OCI-LY1 (cell line): Measurements from ENCODE around the gene SLC41A1.

Experiments used
- H2AFZ ChIP-seq: fragments of 200-600 bp; sonication (generic), shearing (Covaris generic); 2 replicates; pipeline ENCODE4 v1.6.0; 2014; ENCODE audit warnings: antibody characterized with exemption, mild to moderate bottlenecking, low read length
- H3F3A ChIP-seq: fragments of 200-600 bp; sonication (generic), shearing (Covaris generic); 2 replicates; pipeline ENCODE4 v1.6.0; 2014; ENCODE audit warnings: mild to moderate bottlenecking, antibody characterized with exemption, low read length, moderate library complexity; ENCODE audit not compliant: insufficient read depth
- H3K27ac ChIP-seq: fragments of 200-600 bp; sonication (generic); 2 replicates; pipeline ENCODE4 v1.5.1; 2014; ENCODE audit warnings: low read length, mixed run types, mild to moderate bottlenecking, low read depth; ENCODE audit not compliant: poor library complexity, severe bottlenecking
- H3K27me3 ChIP-seq: fragments of 200-600 bp; sonication (generic); 2 replicates; pipeline ENCODE4 v1.6.0; 2014; ENCODE audit warnings: antibody characterized with exemption, mild to moderate bottlenecking, low read length, moderate library complexity; ENCODE audit not compliant: insufficient read depth
- H3K36me3 ChIP-seq: fragments of 200-600 bp; sonication (generic); 2 replicates; pipeline ENCODE4 v1.6.1; 2014; ENCODE audit warnings: mild to moderate bottlenecking, antibody characterized with exemption, low read length, moderate library complexity, mixed read lengths; ENCODE audit not compliant: insufficient read depth
- H3K4me1 ChIP-seq: fragments of 200-600 bp; sonication (generic); 2 replicates; pipeline ENCODE4 v1.5.1; 2014; ENCODE audit warnings: mild to moderate bottlenecking, low read length, moderate library complexity; ENCODE audit not compliant: insufficient read depth, severe bottlenecking
- H3K4me2 ChIP-seq: fragments of 200-600 bp; sonication (generic), shearing (Covaris generic); 2 replicates; pipeline ENCODE4 v1.6.1; 2014; ENCODE audit warnings: low read length
- H3K4me3 ChIP-seq: fragments of 200-600 bp; sonication (generic); 2 replicates; pipeline ENCODE4 v1.5.1; 2014; ENCODE audit warnings: low read length, low read depth, mild to moderate bottlenecking, mixed read lengths; ENCODE audit not compliant: poor library complexity, severe bottlenecking
- H3K79me2 ChIP-seq: fragments of 200-600 bp; shearing (Covaris generic); 2 replicates; pipeline ENCODE4 v1.6.1; 2016; ENCODE audit warnings: mixed run types, low read length, mixed read lengths; ENCODE audit not compliant: insufficient read depth
- H3K9ac ChIP-seq: fragments of 200-600 bp; sonication (generic), shearing (Covaris generic); 2 replicates; pipeline ENCODE4 v1.6.1; 2014; ENCODE audit warnings: mild to moderate bottlenecking, low read length, mixed read lengths
- H3K9me2 ChIP-seq: fragments of 200-600 bp; sonication (generic), shearing (Covaris generic); 2 replicates; pipeline ENCODE4 v1.6.1; 2014; ENCODE audit warnings: low read depth, mild to moderate bottlenecking, low read length, mixed read lengths
- H3K9me3 ChIP-seq: fragments of 200-600 bp; shearing (Covaris generic); 2 replicates; pipeline ENCODE4 v1.6.1; 2014; ENCODE audit warnings: low read length, mixed read lengths
- H4K20me1 ChIP-seq: fragments of 200-600 bp; sonication (generic), shearing (Covaris generic); 2 replicates; pipeline ENCODE4 v1.6.0; 2016; ENCODE audit warnings: mild to moderate bottlenecking, low read length; ENCODE audit not compliant: insufficient read depth
- CTCF ChIP-seq: fragments of 200-600 bp; sonication (generic), shearing (Covaris generic); IDR thresholded peaks from 2 replicates; pipeline ENCODE4 v1.5.1; 2017; ENCODE audit warnings: mild to moderate bottlenecking, antibody characterized with exemption, low read length, moderate library complexity, mixed read lengths
- EZH2 ChIP-seq: fragments of 200-600 bp; sonication (generic), shearing (Covaris generic); IDR thresholded peaks from 2 replicates; pipeline ENCODE4 v1.8.0; 2017; ENCODE audit warnings: borderline replicate concordance, mixed run types, mild to moderate bottlenecking, antibody characterized with exemption, low read length, moderate library complexity, mixed read lengths

The SLC41A1 gene

GRCh38 chr1:205760606-205761005, 52.4 kb downstream of the SLC41A1 start:
- TF ChIP-seq EZH2, result no peak
- TF ChIP-seq CTCF, result no peak
- Histone ChIP-seq H3K9ac (no peak overlapping the region), H3K36me3 (no peaks in the 10 kb centered on the region), H3K9me2 (no peaks in the 10 kb centered on the region), H3K4me1 (no peaks in the 10 kb centered on the region), H3K27ac (no peak overlapping the region), H2AFZ (no peak overlapping the region), H3K4me3 (no peak overlapping the region), H3K4me2 (no peak overlapping the region), H4K20me1 (no peaks in the 10 kb centered on the region), H3F3A (no peaks in the 10 kb centered on the region), H3K27me3 (no peaks in the 10 kb centered on the region), H3K79me2 (no peaks in the 10 kb centered on the region), H3K9me3 (no peaks in the 10 kb centered on the region)

- TF ChIP-seq CTCF (no peak), EZH2 (no peak)
- H3F3A ChIP-seq, result no peaks in the 10 kb centered on the region
- no peaks in the 10 kb centered on the region for H3K9me3 ChIP-seq
- no peaks in the 10 kb centered on the region for H3K36me3 ChIP-seq
- H4K20me1 ChIP-seq, result no peaks in the 10 kb centered on the region
- no peak overlapping the region for H3K4me2 ChIP-seq
- no peak overlapping the region for H3K4me3 ChIP-seq
- H3K4me1 ChIP-seq, result no peaks in the 10 kb centered on the region
- no peaks in the 10 kb centered on the region for H3K9me2 ChIP-seq
- no peaks in the 10 kb centered on the region for H3K27me3 ChIP-seq
- H3K9ac ChIP-seq, result no peak overlapping the region
- H2AFZ ChIP-seq, result no peak overlapping the region
- H3K27ac ChIP-seq, result no peak overlapping the region
- no peaks in the 10 kb centered on the region for H3K79me2 ChIP-seq
These were observed 56.4 kb downstream of the SLC41A1 start for GRCh38 chr1:205756552-205756951.

- Histone ChIP-seq H3K9ac (no peak overlapping the region), H3K4me1 (peaks cover 5% of the 10 kb centered on the region), H3K4me2 (no peak overlapping the region), H4K20me1 (no peaks in the 10 kb centered on the region), H3K4me3 (no peak overlapping the region), H3F3A (no peaks in the 10 kb centered on the region), H3K27me3 (no peaks in the 10 kb centered on the region), H3K9me3 (no peaks in the 10 kb centered on the region), H3K9me2 (no peaks in the 10 kb centered on the region), H2AFZ (no peak overlapping the region), H3K27ac (no peak overlapping the region), H3K36me3 (no peaks in the 10 kb centered on the region), H3K79me2 (no peaks in the 10 kb centered on the region)
- TF ChIP-seq EZH2 (no peak), CTCF (no peak)
These were observed 58.1 kb downstream of the SLC41A1 start for GRCh38 chr1:205754857-205755256.
